HG02798 (cell line): ENCODE results near the gene STON1.
"Not testable (repeated sequence)": the region's sequence is repeated elsewhere in the genome, so short reads cannot be mapped to it uniquely, and the experiment has no call there.

Experiments used
- ATAC-seq: cut with Tn5 transposase; IDR thresholded peaks from one replicate; pipeline ENCODE4 v1.9.1; 2021; ENCODE audit warnings: mild to moderate bottlenecking; ENCODE audit not compliant: unreplicated experiment, poor library complexity

STON1 gene

GRCh38 chr2:48567671-48568070 is 37.7 kb downstream of the STON1 start:
- ATAC-seq: no peak

DNA sequence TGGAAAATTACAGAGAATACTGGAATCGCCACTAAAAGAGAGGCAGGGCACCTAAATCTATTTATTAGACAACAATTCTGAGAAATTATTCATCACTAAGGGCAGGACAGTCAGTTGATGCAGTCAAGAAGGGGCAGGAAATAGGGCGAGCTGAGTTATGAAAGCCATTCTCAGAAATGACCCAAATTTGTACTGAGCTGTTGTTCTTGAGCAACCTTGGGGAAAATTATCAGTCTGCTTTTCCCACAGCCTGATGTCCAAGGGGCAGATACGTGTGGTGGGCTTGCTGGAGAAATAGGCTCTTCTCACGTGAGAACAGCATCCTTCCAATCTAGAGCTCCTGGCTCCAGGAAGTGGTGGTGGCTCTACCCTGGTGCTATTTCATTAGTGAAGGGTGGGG is 38.6 kb downstream of the STON1 start:
- ATAC-seq: no peak

DNA sequence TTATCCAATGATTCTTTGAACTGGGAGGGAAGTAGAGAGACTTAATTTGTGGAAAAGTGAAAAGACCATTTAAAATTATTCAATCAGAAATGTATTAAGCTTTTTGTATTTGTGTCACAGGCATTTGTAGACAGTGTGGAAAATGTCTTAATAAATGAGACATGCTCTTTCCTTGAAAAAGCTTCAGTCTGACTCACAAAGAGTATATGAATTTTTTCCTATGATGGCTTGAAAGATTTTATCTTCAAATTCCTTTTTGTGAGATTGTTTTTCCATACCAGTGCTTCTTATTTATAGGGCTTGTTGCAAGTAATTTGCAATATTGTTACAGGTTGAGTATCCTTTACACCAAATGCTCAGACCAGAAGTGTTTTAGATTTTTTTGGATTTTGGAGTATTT is 39.5 kb downstream of the STON1 start:
- no peak for ATAC-seq

- ATAC-seq: no peak
These were observed 42.9 kb downstream of the STON1 start for GRCh38 chr2:48572816-48573215.

DNA sequence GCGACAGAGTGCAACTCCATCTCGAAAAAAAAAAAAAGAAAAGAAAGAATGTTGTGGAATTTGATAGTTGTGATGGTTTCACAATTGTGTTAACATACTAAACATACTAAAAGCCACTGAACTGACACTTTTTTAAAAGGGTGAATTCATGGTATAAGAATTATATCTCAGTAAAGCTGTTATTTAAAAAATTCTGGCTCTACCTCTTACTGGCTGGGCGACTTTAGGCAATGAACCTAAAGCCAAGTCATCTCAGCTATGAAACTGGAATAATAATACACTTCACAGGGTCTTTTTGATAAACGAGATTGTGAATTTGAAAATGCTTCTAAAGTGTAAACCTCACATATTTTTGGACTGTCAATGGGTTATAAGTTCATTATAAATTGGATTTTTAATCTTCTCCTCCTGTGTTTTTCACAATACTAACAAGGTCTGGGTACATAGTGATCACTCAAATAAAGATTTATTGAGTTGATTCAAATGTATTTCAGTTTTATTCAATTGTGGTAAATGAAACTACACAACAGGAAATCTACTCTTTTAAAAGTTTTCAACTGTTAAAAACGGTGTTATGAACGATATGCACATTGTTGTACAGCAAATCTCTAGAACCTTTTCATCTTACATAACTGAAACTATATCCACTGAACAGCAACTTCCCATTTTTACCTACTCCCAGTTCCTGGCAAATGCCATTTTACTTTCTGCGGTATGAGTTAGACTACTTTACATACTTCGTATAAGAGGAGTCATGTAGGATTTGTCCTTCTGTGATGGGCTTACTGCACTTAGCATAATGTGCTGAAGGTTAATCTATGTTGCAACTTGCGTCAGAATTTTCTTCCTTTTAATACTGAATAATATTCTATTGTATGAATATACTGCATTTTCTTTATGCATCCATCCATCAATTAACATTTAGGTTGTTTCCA is 44.7 kb downstream of the STON1 start:
- ATAC-seq: no peak

- ATAC-seq: no peak
These were observed 48.4 kb downstream of the STON1 start for GRCh38 chr2:48578313-48578712.

DNA sequence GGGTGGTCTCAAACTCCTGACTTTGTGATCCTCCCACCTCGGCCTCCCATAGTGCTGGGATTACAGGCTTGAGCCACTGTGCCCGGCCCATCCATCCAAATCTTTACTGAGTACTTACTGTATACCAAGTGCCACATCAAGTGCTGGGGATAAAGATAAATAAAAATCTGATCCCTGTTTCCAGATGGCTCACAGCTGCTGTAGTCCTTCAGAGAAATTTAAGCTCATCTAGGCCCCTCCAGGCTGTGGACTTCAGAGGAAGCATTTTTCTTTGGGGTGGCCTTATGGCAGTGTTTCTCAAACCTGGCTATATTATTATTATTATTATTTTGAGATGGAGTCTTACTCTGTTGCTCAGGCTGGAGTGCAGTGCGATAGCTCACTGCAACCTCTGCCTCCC is 54.0 kb downstream of the STON1 start:
- no peak for ATAC-seq

- ATAC-seq: no peak
These were observed 54.6 kb downstream of the STON1 start for GRCh38 chr2:48584551-48584950.

DNA sequence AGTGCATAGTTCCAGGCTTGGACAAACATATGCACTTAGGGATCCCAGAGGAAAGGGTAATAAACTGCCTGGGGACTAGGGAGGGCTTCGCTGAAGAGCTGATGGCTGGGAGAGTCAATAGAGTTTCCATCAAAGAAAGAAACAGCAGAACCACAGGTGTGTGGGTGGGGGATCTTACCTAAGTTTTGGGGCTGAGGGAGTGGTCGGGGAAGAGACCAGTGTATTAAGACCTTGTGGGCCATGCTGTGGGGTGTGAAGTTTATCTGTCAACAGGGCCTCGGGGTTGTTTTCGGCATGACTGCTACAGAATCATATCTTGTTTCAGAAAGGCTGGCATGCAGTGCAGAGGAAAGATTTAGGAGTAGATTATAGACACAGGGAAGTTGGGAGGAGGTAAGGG is 56.5 kb downstream of the STON1 start:
- ATAC-seq: no peak

- no peak for ATAC-seq
These were observed 57.6 kb downstream of the STON1 start for GRCh38 chr2:48587560-48587959.

GRCh38 chr2:48587961-48588360 is 58.0 kb downstream of the STON1 start:
- ATAC-seq: no peak

DNA sequence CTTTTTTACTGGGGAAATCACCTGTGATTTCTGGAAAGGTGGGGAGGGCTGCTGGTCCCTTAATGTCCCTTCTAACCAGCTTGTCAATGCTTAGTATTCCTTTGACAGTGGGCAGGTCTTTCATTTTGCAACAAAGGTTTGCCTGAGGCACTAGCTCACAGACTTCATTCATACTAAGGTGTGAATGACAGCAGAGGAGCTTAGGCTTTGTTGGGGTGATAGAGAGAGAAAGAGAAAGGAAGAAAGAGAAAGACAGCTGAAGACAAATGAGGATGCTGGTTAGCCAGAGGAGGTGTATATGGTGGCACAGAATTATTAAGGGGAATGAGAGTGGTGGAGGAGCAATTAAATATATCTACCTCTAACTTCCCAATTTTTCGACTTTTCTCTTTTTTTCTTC is 58.8 kb downstream of the STON1 start:
- ATAC-seq: no peak

DNA sequence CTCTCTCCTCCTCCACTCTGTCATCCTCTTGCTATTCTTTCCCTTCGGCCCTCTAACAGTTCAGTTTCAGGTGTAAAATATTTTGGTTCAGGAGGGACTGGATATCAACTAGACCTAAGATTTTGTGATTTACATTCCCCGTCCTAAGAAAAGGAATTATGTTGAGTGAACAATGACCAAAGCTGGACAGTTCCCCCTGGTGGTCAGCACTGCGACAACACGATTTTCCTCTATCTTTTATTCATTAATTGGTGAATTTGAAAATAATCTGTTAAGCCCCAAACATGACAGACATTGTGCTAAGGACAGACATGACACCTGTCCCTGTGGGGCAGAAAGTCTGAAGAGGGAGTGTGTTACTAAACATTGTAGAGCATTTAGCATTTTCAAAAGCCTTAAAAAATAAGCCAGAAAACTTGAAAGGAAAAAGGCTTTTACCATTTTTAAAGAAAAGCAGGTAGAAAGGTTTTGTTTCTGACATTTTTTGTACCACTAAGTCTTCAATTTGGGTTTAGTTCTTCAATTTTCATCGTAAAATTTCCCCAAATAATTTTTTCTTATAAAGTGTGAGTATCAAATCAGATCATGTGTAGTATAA is 59.3 kb downstream of the STON1 start:
- no peak for ATAC-seq

GRCh38 chr2:48590017-48590416 is 60.1 kb downstream of the STON1 start:
- ATAC-seq: no peak

- ATAC-seq: no peak
These were observed 62.1 kb downstream of the STON1 start for GRCh38 chr2:48592067-48592466.

DNA sequence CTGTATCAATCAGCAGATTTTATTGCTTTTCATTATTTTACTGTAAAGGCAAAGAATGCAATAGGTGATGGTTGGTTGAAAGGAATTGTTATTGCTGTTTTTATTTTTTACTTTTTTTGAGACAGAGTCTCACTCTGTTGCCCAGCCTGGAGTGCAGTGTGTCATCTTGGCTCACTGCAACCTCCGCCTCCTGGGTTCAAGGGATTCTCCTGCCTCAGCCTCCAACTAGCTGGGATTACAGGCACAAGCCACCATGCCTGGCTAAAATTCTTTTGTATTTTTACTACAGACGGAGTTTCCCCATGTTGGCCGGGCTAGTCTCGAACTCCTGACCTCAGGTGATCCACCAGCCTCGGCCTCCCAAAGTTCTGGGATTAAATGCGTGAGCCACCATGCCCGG is 66.8 kb downstream of the STON1 start:
- not testable (repeated sequence) for ATAC-seq

DNA sequence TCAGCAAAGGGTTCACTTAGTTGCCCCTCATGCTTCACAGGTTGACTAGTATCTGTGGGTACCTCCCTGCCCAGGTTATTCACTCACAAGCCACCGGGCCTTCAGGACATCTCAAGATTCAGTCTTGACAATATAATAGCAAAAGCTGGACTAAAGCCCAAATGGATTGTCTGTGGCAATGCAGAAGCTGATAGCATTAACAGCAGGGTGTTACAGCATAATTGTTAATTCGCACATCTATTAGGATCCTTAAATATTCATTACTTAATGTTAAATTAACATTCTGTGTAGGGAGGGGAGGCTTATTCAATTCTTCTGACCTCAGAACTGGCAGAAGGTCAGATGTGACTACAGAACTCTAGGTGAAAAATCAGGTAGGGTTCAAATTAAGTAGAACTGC is 67.5 kb downstream of the STON1 start:
- ATAC-seq: no peak

DNA sequence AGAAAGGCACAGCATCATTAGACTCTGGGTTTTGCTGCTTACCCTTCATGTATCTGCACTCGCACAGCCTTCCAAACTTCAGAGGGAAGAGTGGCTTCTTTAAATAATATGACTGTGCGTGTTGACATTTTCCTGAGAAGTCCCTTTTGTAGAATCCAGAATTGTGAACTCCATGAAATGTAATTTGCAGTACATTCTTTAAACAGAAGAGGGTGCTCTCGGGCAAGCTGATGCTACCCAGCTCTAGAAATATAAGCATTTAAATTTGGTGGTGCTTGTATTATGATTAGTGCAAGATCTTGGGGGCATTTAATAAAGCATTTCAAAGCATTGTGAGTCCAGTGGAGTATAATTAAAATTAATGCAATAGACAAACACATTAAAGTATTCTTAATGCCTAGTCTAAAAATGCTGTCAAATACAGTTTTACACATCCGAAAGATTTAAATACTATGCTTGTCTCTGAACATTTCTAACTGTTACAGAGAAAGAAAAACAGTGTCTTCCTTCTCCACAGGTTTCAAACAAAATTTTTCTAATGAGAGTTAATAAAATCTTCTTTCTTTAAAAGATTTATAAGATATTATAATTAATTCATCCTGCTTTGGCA is 70.4 kb downstream of the STON1 start:
- ATAC-seq: peak; percentile 42

DNA sequence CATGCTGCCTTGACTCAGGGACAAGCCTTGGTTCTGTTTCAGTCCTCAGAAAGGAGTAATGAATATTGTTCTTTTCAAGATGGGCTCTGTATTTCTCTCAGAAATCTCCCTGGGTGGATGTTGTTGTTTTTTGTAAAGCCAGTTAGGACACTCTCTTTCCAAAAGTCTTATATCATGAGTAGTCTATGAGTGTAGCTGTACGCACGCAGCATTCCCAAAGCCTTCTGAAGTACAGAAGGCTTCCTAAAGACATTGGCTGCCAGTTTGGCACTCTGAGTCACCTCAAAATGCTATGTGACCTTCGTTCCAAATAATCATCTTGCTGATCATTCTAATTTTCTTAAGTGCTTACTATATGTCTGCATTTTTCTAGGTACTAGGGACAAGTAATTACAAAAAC is 71.0 kb downstream of the STON1 start:
- ATAC-seq: no peak

GRCh38 chr2:48601349-48601748 is 71.4 kb downstream of the STON1 start:
- ATAC-seq: no peak

- ATAC-seq: no peak
These were observed 75.7 kb downstream of the STON1 start for GRCh38 chr2:48605482-48606175.
